ENCODE results near the gene NFIC.

NFIC gene

DNA sequence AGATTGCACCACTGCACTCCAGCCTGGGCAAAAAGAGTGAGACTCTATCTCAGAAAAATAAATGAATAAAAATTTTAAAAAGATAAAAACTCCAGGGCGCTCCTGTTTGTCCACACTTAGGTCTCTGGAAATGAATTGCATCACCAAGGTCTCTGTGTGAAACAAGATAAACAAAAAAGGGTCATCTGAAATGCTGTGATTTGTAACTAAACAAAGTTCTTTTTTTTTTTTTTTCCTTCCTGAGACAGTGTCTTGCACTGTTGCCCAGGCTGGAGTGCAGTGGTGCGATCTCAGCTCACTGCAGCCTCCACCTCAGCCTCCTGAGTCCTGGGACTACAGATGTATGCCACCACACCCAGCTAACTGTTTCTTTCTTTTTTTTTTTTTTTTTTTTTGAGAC is 151.3 kb downstream of the NFIC start:
- Histone ChIP-seq H3K4me3 (ENCODE audit: low read length) (no peak overlapping the region), H3K27me3 (replicated peaks; ENCODE audit: control insufficient read depth, insufficient read depth, low read length) (no peaks in the 10 kb centered on the region), H3K36me3 (ENCODE audit: control insufficient read depth, insufficient read depth, low read length, severe bottlenecking) (no peaks in the 10 kb centered on the region), H3K4me1 (ENCODE audit: control insufficient read depth, insufficient read depth, low read length) (peaks cover 18% of the 10 kb centered on the region), H3K9me3 (ENCODE audit: control insufficient read depth, low read length) (no peaks in the 10 kb centered on the region), H3K9ac (ENCODE audit: low read length) (no peak overlapping the region)
- DNase-seq (ENCODE audit: low read depth) = peak; percentile 5

GRCh38 chr19:3518255-3518654 is 151.9 kb downstream of the NFIC start:
- no peak for DNase-seq (ENCODE audit: low read depth)
- Histone ChIP-seq H3K9me3 (ENCODE audit: control insufficient read depth, low read length) (no peaks in the 10 kb centered on the region), H3K4me1 (ENCODE audit: control insufficient read depth, insufficient read depth, low read length) (peaks cover 13% of the 10 kb centered on the region), H3K36me3 (ENCODE audit: control insufficient read depth, insufficient read depth, low read length, severe bottlenecking) (no peaks in the 10 kb centered on the region), H3K27me3 (replicated peaks; ENCODE audit: control insufficient read depth, insufficient read depth, low read length) (no peaks in the 10 kb centered on the region), H3K4me3 (ENCODE audit: low read length) (no peak overlapping the region), H3K9ac (ENCODE audit: low read length) (no peak overlapping the region)

DNA sequence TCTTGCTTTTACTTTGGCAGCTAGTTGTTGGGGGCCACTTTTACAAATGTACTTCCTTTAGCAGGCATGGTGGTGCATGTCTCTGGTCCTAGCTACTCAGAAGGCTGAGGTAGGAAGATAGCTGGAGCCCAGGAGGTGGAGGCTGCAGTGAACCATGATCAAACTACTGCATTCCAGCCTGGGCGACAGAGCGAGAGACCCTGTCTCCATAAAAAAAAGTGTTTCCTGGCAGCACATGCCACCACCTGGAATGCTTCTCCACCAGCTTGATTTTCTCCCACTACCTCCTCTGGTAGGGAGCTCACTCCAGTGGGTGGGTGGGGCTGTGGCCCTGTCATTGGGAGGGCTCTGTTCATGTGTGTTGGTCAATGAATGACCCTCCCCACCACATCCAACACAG is 152.3 kb downstream of the NFIC start:
- Histone ChIP-seq H3K9me3 (ENCODE audit: control insufficient read depth, low read length) (no peaks in the 10 kb centered on the region), H3K36me3 (ENCODE audit: control insufficient read depth, insufficient read depth, low read length, severe bottlenecking) (peaks cover 4% of the 10 kb centered on the region), H3K9ac (ENCODE audit: low read length) (no peak overlapping the region), H3K27me3 (replicated peaks; ENCODE audit: control insufficient read depth, insufficient read depth, low read length) (no peaks in the 10 kb centered on the region), H3K4me3 (ENCODE audit: low read length) (no peak overlapping the region), H3K4me1 (ENCODE audit: control insufficient read depth, insufficient read depth, low read length) (peaks cover 10% of the 10 kb centered on the region)
- DNase-seq (ENCODE audit: low read depth) = no peak

All from adipocyte (in vitro differentiated cells).